DND-41 (cell line): ENCODE data around the gene PDE4B.

Experiments
- EZH2 ChIP-seq: IDR thresholded peaks from 3 replicates; pipeline ENCODE4 v1.6.1; 2012; ENCODE audit warnings: borderline replicate concordance, low read depth, mild to moderate bottlenecking, moderate library complexity, low read length, inconsistent platforms; ENCODE audit not compliant: severe bottlenecking
- TF ChIP-seq, protein P1 (sequence below): IDR thresholded peaks from 2 replicates; pipeline ENCODE4 v1.5.1; 2012; ENCODE audit warnings: borderline replicate concordance, low read length, moderate library complexity, mild to moderate bottlenecking; ENCODE audit not compliant: poor library complexity, severe bottlenecking; ENCODE audit errors: extremely low read depth

DNA sequence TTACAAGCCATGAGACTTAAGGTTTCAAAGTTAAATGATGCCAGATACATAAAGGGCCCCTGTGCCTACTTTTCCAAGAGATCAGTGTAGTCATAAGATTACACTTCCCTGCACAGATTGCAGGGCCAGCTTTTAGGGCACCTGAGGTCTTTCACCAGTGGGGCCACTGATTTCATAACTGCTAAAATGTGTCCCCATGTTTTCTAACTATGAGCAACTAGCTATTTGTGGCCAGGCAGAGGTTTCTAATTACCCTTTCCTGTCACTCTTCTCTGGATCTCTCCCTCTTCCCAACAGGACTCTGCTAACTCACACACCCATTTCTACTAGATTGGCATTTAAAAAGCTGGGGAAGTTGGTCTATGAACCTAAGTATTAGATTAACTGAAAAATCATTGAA is 534.2 kb downstream of the PDE4B start:
- TF ChIP-seq, protein P1, sequence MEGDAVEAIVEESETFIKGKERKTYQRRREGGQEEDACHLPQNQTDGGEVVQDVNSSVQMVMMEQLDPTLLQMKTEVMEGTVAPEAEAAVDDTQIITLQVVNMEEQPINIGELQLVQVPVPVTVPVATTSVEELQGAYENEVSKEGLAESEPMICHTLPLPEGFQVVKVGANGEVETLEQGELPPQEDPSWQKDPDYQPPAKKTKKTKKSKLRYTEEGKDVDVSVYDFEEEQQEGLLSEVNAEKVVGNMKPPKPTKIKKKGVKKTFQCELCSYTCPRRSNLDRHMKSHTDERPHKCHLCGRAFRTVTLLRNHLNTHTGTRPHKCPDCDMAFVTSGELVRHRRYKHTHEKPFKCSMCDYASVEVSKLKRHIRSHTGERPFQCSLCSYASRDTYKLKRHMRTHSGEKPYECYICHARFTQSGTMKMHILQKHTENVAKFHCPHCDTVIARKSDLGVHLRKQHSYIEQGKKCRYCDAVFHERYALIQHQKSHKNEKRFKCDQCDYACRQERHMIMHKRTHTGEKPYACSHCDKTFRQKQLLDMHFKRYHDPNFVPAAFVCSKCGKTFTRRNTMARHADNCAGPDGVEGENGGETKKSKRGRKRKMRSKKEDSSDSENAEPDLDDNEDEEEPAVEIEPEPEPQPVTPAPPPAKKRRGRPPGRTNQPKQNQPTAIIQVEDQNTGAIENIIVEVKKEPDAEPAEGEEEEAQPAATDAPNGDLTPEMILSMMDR: no peak
- TF ChIP-seq EZH2: no peak
